Activated naive CD4-positive, alpha-beta T cell treated with anti-CD3 and anti-CD28 coated beads, Interleukin-2, amount 50 U/mL, for 24 hours (primary cell): ENCODE results near the gene TIMM17B.

Source experiments
- H3K27ac Mint-ChIP-seq: one replicate; pipeline ENCODE4 v1.8.0; 2021; ENCODE audit warnings: mild to moderate bottlenecking, mixed read lengths
- H3K27me3 Mint-ChIP-seq: one replicate; pipeline ENCODE4 v1.8.0; 2021; ENCODE audit warnings: mixed read lengths
- H3K36me3 Mint-ChIP-seq: one replicate; pipeline ENCODE4 v1.8.0; 2021; ENCODE audit warnings: mixed read lengths
- H3K4me1 Mint-ChIP-seq: one replicate; pipeline ENCODE4 v1.8.0; 2021; ENCODE audit warnings: mixed read lengths
- H3K4me3 Mint-ChIP-seq: one replicate; pipeline ENCODE4 v1.8.0; 2021; ENCODE audit warnings: mild to moderate bottlenecking, mixed read lengths
- H3K9me3 Mint-ChIP-seq: one replicate; pipeline ENCODE4 v1.8.0; 2021; ENCODE audit warnings: mixed read lengths

TIMM17B gene

DNA sequence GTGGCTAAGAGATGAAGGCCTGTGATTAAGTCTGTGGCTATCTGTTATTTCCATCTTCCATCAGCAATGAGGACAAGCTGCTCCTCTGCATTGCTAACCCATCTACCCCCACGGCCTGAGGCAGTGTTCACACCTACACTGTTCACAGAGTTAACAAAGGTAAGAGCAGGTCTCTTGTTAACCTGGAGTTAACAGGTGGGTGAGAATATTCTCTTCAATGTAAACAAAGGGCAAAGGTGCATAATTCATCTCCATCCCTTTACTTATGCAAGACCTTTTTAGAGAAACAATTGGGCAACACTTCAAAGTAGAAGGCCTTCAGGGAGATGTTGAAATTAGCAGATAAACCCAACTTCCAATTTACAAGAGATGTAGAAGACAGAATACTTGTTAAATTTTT lies 11.0 kb upstream of the TIMM17B start:
- Mint-ChIP-seq H3K27ac (no peak overlapping the region), H3K4me3 (no peak overlapping the region)

DNA sequence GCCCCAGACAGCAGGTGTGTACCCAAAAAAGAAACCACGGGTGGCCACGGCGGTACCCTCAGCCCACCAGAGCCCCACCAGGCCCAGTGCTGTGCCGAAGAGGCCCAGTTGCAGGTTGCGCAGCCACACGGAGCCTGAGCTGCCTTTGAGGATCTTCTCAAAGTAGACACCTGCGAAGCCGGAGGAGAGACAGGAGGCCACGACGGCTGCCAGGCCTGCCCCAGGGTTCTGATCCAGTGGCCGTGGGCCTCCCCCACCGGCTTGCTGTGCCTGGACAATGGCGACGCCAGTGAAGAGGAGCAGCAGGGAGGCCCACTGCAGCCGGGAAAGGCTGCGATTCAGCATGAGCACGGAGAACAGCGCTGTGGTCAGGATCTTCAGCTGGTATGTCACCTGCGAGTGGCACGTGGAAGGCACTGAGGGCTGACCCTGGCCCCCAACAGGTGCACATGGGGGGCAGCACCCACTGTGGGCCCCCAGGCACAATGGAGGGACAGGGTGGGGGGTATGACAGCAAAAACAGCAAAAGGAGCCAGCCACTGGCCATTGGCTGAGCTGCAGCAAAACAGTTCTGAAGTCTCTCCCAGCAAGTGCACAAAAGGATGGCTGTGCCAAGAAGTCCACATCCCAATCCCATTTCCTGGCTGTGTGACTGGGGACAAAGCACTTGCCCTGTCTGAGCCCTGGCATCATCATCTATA lies 7.7 kb upstream of the TIMM17B start:
- no peaks in the 10 kb centered on the region for H3K9me3 Mint-ChIP-seq
- no peaks in the 10 kb centered on the region for H3K27me3 Mint-ChIP-seq
- no peak overlapping the region for H3K27ac Mint-ChIP-seq
- peaks cover under 1% of the 10 kb centered on the region for H3K4me1 Mint-ChIP-seq
- H3K4me3 Mint-ChIP-seq, result no peak overlapping the region
- H3K36me3 Mint-ChIP-seq, result peaks cover 4% of the 10 kb centered on the region

More for the DNA sequence above, 11.0 kb upstream of the TIMM17B start:
- H3K9me3 Mint-ChIP-seq, result no peaks in the 10 kb centered on the region
- peaks cover 2% of the 10 kb centered on the region for H3K36me3 Mint-ChIP-seq
- no peaks in the 10 kb centered on the region for H3K27me3 Mint-ChIP-seq
- peaks cover 24% of the 10 kb centered on the region for H3K4me1 Mint-ChIP-seq

DNA sequence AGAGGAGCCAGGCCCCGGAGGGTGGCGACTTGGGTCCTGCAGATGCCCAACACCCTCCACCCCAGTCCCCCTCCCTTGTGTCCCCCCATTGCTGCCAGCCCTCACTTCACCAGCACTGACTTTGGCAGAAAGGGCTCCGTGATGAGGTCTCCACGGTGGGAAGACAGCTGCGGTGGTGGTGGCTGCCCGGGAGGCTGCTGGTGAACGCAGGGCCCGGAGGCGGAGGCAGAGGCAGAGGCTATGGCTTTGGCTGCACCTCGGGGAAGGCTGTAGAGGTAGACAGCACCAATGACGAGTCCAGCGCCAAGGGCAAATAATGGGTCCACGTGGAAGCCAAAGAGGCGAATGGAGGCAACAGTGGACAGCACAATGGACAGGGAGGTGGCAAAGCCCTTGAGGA lies 7.1 kb upstream of the TIMM17B start:
- no peak overlapping the region for H3K4me3 Mint-ChIP-seq
- no peaks in the 10 kb centered on the region for H3K27me3 Mint-ChIP-seq
- peaks cover 4% of the 10 kb centered on the region for H3K36me3 Mint-ChIP-seq
- no peak overlapping the region for H3K27ac Mint-ChIP-seq
- no peaks in the 10 kb centered on the region for H3K4me1 Mint-ChIP-seq
- H3K9me3 Mint-ChIP-seq, result no peaks in the 10 kb centered on the region

DNA sequence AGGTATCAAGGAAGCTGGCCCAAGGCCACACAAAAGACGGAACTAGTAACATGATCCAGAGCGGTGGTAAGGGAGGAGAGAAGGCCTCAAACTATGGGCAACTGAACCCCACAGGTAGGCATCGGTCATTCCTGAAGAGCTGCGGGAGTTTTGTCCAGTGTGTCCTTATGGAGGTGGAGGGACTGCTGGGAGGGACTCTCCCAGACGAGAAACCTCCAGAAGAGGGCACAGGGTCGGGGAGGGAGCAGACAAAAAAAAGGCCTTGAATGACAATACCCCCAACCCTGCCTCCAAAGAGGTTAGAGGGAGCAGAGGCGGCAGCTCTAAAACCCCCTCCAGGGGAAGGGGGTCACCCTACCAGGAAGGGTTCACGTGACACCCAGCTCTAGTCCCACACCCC lies 6.6 kb upstream of the TIMM17B start:
- H3K4me1 Mint-ChIP-seq, result no peaks in the 10 kb centered on the region
- H3K27ac Mint-ChIP-seq, result no peak overlapping the region
- H3K36me3 Mint-ChIP-seq, result peaks cover 4% of the 10 kb centered on the region
- no peaks in the 10 kb centered on the region for H3K27me3 Mint-ChIP-seq
- H3K9me3 Mint-ChIP-seq, result no peaks in the 10 kb centered on the region
- H3K4me3 Mint-ChIP-seq, result no peak overlapping the region

DNA sequence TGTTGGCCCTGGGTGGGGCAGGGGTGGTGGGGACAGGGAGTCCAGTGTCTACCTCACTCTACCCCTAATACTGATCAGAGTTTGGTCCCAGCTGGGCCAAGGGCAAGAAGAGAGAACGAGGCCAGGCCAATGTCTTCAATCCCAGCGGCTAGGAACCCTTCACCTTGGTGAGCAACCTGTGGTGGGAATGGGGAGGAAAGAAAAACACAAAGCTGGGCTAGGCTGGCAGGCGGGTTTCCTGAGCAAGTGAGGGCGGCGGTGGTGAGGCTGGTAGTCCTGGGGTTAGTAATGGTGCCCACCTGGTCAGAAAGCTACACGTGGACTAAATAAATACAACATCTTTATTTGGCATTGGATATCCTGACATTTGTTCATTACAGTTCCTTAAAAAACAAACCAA lies 5.7 kb upstream of the TIMM17B start:
- H3K9me3 Mint-ChIP-seq, result no peaks in the 10 kb centered on the region
- H3K4me1 Mint-ChIP-seq, result no peaks in the 10 kb centered on the region
- H3K27ac Mint-ChIP-seq, result peak overlapping the region; percentile 70
- H3K4me3 Mint-ChIP-seq, result no peak overlapping the region
- peaks cover 4% of the 10 kb centered on the region for H3K36me3 Mint-ChIP-seq
- H3K27me3 Mint-ChIP-seq, result no peaks in the 10 kb centered on the region

DNA sequence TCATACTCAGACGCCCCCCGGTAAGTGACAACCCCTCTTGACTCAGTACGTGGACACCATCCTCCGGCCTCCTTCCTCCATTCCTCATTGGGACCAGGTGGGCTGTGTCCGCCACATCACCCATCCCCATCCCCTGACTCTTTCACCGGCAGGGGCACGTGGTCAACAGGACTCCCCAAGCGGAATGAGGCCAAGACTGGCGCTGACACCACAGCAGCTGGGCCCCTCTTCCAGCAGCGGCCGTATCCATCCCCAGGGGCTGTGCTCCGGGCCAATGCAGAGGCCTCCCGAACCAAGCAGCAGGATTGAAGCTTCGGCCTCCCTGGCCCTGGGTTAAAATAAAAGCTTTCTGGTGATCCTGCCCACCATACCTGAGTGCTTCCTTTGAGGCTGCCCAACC lies 5.2 kb upstream of the TIMM17B start:
- no peaks in the 10 kb centered on the region for H3K9me3 Mint-ChIP-seq
- peaks cover 4% of the 10 kb centered on the region for H3K36me3 Mint-ChIP-seq
- H3K27ac Mint-ChIP-seq, result no peak overlapping the region
- H3K4me1 Mint-ChIP-seq, result no peaks in the 10 kb centered on the region
- no peaks in the 10 kb centered on the region for H3K27me3 Mint-ChIP-seq
- H3K4me3 Mint-ChIP-seq, result no peak overlapping the region

DNA sequence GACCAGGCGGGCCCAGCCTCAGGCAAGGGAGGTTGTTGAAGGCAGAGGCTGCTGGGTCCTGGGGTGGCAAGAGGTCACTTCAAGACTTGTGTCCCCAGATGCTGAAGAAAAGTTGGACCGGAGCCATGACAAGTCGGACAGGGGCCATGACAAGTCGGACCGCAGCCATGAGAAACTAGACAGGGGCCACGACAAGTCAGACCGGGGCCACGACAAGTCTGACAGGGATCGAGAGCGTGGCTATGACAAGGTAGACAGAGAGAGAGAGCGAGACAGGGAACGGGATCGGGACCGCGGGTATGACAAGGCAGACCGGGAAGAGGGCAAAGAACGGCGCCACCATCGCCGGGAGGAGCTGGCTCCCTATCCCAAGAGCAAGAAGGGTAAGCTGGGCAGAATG lies 4.6 kb upstream of the TIMM17B start:
- no peaks in the 10 kb centered on the region for H3K27me3 Mint-ChIP-seq
- H3K9me3 Mint-ChIP-seq, result no peaks in the 10 kb centered on the region
- no peak overlapping the region for H3K4me3 Mint-ChIP-seq
- H3K4me1 Mint-ChIP-seq, result no peaks in the 10 kb centered on the region
- no peak overlapping the region for H3K27ac Mint-ChIP-seq
- peaks cover 4% of the 10 kb centered on the region for H3K36me3 Mint-ChIP-seq

DNA sequence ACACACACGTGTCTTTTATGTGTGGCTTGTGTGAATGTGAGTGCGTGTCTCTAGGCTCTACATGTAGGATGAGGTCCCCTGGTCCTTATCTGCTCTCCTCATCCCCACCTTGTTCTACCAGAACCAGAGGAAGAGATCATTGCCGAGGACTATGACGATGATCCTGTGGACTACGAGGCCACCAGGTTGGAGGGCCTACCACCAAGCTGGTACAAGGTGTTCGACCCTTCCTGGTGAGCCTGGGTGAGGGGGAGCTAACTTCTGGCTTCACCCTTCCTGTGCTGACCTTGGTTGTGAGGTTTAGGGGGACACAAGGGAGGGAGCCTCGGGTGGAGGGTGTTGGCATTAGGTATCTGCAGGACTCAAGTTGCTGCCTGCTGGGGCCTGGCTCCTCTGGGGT lies 3.5 kb upstream of the TIMM17B start:
- H3K4me1 Mint-ChIP-seq, result no peaks in the 10 kb centered on the region
- no peak overlapping the region for H3K4me3 Mint-ChIP-seq
- no peaks in the 10 kb centered on the region for H3K27me3 Mint-ChIP-seq
- peak overlapping the region; percentile 65 for H3K27ac Mint-ChIP-seq
- H3K36me3 Mint-ChIP-seq, result peaks cover 4% of the 10 kb centered on the region
- no peaks in the 10 kb centered on the region for H3K9me3 Mint-ChIP-seq

DNA sequence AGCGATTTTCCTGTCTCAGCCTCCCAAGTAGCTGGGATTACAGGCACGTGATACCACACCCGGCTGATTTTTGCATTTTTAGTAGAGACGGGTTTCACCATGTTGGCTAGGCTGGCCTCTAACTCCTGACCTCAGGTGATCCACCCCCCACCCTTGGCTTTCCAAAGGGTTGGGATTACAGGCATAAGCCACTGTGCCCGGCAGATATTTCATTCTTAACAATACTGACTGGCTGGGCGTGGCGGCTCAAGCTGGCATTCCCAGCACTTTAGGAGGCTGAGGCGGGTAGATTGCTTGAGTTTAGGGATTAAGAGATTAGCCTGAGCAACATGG lies 1.5 kb upstream of the TIMM17B start:
- Mint-ChIP-seq H3K27me3 (no peaks in the 10 kb centered on the region), H3K27ac (no peak overlapping the region), H3K9me3 (no peaks in the 10 kb centered on the region), H3K4me3 (peak overlapping the region; percentile 33), H3K4me1 (peaks cover 11% of the 10 kb centered on the region), H3K36me3 (peaks cover 4% of the 10 kb centered on the region)

DNA sequence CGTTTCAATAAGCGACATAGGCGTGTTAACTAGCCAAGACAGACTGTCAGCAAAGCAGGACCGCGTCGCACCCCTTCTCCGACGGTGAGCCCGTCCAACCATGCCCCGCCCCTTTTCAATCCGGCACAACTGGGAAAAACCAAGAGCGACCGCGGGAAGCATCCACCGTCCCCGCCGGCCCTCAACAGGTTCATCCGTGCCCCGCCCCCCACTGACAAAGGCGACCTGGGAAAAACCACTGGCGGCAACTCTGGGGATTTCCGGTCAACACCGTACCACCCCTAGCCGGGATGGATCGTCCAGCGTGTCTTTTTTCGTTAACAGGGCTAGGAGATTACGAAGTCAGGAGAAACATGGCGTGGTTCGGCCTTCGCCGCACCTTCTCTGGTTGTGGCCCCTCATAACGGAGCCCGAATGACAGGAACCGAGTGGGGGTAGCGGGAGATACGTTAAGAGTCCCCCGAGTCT lies 377 bp downstream of the TIMM17B start:
- no peaks in the 10 kb centered on the region for H3K27me3 Mint-ChIP-seq
- H3K4me1 Mint-ChIP-seq, result peaks cover 11% of the 10 kb centered on the region
- H3K4me3 Mint-ChIP-seq, result peak overlapping the region; percentile 93
- H3K9me3 Mint-ChIP-seq, result no peaks in the 10 kb centered on the region
- peak overlapping the region; percentile 99 for H3K27ac Mint-ChIP-seq
- peaks cover 4% of the 10 kb centered on the region for H3K36me3 Mint-ChIP-seq

DNA sequence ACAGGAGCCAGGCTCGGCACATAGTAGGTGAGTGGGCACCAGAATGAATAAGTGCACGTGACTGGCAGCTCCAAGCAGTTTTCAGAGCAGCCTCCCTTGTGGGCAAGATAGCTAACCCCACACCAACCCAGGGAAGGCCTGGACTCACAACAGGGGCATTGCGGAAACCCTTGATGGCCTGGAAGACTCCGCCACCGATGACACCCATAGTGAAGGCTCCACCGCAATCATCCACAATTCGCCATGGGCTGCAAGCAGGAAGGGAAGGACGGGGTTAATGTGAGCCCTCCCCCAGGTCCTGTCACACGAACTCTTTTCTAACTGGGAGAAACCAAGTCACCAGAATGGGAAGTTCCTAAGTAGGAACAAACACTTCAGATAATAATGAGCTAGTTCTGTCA lies 957 bp downstream of the TIMM17B start:
- Mint-ChIP-seq H3K27ac (peak overlapping the region; percentile 99), H3K4me1 (peaks cover 14% of the 10 kb centered on the region), H3K4me3 (peak overlapping the region; percentile 93), H3K9me3 (no peaks in the 10 kb centered on the region), H3K36me3 (no peaks in the 10 kb centered on the region), H3K27me3 (no peaks in the 10 kb centered on the region)

DNA sequence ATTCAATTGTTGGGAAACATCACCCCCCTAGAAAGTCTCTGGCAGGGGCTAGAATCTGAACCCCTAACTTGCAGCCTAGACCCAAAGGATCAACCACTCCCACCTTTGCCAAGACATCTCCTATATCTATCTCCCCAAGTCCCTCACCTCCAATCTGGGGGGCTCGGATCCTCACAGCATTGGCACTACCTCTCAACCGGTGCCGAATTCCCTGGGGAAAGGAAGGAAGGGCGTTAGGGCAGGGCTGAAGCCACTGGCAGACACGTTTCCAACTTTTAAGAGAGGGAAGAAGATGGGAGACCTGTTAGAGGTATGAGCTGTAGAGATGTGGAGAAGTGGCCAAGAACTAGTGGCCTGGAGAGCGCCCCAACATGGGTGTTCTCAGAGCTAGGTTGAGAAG lies 2.7 kb downstream of the TIMM17B start:
- Mint-ChIP-seq H3K4me1 (peaks cover 23% of the 10 kb centered on the region), H3K4me3 (peak overlapping the region; percentile 55), H3K9me3 (no peaks in the 10 kb centered on the region), H3K27me3 (no peaks in the 10 kb centered on the region), H3K36me3 (no peaks in the 10 kb centered on the region), H3K27ac (no peak overlapping the region)

DNA sequence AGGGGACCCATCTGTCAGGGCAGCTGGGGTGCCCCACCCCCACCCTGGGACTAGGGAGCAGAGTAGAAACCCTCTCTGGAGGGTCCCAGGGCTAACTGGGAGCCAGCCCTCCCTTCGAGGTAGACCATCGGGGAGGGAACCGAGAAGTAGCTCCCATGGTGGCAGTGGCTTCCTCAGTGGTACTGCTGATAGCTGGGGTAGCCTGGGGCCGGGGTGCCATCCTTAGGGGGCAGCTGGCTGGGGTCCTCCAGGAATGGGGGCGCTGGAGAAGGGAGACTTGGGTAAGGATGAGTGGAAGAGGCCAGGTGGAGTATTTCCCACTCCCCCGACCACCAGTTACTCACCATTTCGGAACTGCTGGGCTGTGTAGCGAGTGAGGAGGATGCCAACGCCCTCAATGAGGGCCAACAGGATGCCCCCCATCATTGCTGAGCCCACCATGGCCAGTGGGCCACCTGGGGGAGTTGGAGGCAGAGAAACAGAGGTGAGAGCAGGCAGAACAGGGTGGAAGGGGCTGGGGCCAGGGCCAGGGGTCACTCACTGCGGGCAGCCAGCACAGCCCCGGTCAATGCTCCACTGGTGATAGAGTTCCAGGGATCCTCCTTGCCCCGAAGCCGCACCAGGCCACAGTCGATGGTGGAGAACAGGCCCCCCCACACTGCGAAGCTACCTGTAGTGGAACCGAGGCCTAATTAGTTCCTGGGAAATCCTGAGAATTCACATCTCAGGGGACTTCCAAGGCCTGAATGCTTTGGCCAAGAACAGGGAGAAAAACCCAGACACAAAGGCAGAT lies 3.8 kb downstream of the TIMM17B start:
- H3K4me3 Mint-ChIP-seq, result no peak overlapping the region
- H3K9me3 Mint-ChIP-seq, result no peaks in the 10 kb centered on the region
- peaks cover 23% of the 10 kb centered on the region for H3K4me1 Mint-ChIP-seq
- H3K27ac Mint-ChIP-seq, result no peak overlapping the region
- no peaks in the 10 kb centered on the region for H3K36me3 Mint-ChIP-seq
- no peaks in the 10 kb centered on the region for H3K27me3 Mint-ChIP-seq

DNA sequence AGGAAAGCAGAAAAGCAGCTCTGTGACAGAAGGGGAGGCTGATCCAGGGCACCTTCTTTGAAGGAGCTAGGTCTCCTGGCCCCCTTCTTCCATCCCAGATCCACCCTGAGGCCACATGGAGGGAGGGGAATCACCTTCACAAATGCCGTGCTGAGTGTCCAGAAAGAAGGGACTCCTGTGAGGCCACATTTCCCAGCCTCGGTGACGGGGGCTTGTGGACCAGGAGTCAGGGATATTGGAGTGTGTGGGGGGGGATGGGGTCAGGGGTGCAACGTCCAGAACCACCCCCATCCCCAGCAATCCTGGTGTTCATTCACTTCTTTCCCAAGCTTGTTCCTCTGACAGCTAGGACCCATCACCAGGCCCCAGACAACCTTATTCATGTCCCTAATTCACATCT lies 4.7 kb downstream of the TIMM17B start:
- Mint-ChIP-seq H3K36me3 (no peaks in the 10 kb centered on the region), H3K27ac (peak overlapping the region; percentile 75), H3K4me1 (peaks cover 23% of the 10 kb centered on the region), H3K27me3 (no peaks in the 10 kb centered on the region), H3K9me3 (no peaks in the 10 kb centered on the region), H3K4me3 (peak overlapping the region; percentile 36)

DNA sequence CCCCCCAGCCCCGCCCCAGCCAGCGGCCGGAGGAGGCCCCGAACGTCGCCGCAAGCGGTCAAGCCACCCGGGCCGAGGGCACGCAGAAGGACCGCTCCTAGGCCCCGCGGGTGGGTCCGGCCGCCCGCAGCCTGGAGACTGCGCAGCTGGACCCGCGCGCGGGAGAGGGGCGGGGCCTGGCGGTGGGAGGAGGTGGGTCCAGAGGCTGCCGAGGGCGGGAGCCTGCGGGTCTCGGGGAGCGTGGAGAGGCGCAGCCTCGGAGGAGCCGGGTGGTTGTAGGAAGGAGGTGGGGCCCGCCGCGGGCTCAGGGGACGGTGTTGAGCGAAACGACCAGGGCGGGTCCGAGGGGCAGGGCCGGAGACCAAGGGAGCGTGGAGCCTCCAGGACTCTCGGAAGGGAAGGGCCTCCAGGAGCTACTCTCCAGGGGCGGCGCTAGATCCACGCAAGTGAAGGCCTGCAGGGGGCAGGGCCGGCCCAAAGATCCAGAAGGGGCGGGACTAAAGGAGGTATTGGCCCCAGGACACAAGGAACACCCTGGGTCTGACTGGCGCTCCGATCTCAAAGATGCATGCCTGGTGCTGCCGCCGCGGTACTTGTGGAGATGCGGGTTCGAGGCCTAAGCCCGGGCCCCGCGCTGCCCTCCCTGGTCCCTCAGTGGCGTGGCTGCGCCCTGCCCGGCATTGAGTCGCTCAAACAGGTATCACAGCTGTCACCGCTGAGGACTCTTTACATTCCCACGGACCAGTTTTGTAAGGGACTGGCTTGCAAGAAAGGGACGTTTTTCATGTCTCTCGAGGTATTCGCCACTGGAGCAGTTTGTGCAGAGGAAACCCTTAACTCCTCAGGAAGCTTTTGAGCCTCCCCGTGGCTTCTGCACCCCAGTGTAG lies 5.9 kb downstream of the TIMM17B start:
- H3K4me3 Mint-ChIP-seq, result peak overlapping the region; percentile 71

More for the DNA sequence above, 5.9 kb downstream of the TIMM17B start:
- no peaks in the 10 kb centered on the region for H3K9me3 Mint-ChIP-seq
- H3K27me3 Mint-ChIP-seq, result no peaks in the 10 kb centered on the region
- H3K4me1 Mint-ChIP-seq, result peaks cover 23% of the 10 kb centered on the region
- no peaks in the 10 kb centered on the region for H3K36me3 Mint-ChIP-seq
- peak overlapping the region; percentile 4 for H3K27ac Mint-ChIP-seq
